PC-3 (cell line): Measurements from ENCODE around the gene BIRC5. TPM values are rescaled to one million over a fixed set of nuclear protein-coding genes. Genes with fewer than 3 reads are reported as not detected.
A peak's percentile ranks its signal among the peaks of the same experiment; 100 is the strongest.

Experiments used
- ATAC-seq: fragments of 200-7000 bp; cut with Tn5 transposase; 2 replicates; pipeline ENCODE4 v1.9.1; 2020; ENCODE audit warnings: mild to moderate bottlenecking, moderate library complexity
- BruUV-seq: library from RNA; stranded (reverse); fragments of 400-500 nt; replicated peaks from 2 replicates; lab custom pipeline; 2021; lab: Mats Ljungman, UMichigan
- CTCF ChIA-PET: fragments of 300-600 bp; sonication (Branson Sonifier 250); formaldehyde crosslinking; loops from one replicate; lab custom pipeline; 2022; ENCODE audit warnings: antibody characterized with exemption; lab: Charles Lee
- POLR2A ChIA-PET: fragments of 300-600 bp; sonication (Branson Sonifier 250); formaldehyde crosslinking; loops from one replicate; lab custom pipeline; 2022; ENCODE audit warnings: antibody characterized with exemption; ENCODE audit not compliant: unreplicated experiment; lab: Charles Lee
- DNase-seq: peaks from one replicate; pipeline ENCODE4 v3.0.0-alpha.2; 2015
- H2AFZ ChIP-seq: fragments of 300-600 bp; sonication (generic); 2 replicates; pipeline ENCODE4 v1.6.0; 2016; ENCODE audit warnings: antibody characterized with exemption, low read length
- H3F3A ChIP-seq: fragments of 300-600 bp; sonication (generic); one replicate; pipeline ENCODE4 v1.6.0; 2017; ENCODE audit warnings: antibody characterized with exemption, low read length, control low read depth, mild to moderate bottlenecking; ENCODE audit not compliant: unreplicated experiment
- H3K27ac ChIP-seq: fragments of 300-600 bp; sonication (generic); 2 replicates; pipeline ENCODE4 v1.5.1; 2016; ENCODE audit warnings: mild to moderate bottlenecking, low read length
- H3K27me3 ChIP-seq: fragments of 300-600 bp; sonication (generic); 2 replicates; pipeline ENCODE4 v1.6.1; 2016; ENCODE audit warnings: low read length, mixed read lengths
- H3K36me3 ChIP-seq: fragments of 300-600 bp; sonication (generic); 2 replicates; pipeline ENCODE4 v1.6.1; 2016; ENCODE audit warnings: low read depth, mixed run types, low read length, mixed read lengths
- H3K4me1 ChIP-seq: fragments of 300-600 bp; sonication (generic); 2 replicates; pipeline ENCODE4 v1.5.1; 2016; ENCODE audit warnings: low read length; ENCODE audit not compliant: insufficient read depth
- H3K4me2 ChIP-seq: fragments of 300-600 bp; sonication (generic); 2 replicates; pipeline ENCODE4 v1.6.0; 2016; ENCODE audit warnings: low read length
- H3K4me3 ChIP-seq: fragments of 300-600 bp; sonication (generic); 2 replicates; pipeline ENCODE4 v1.5.1; 2016; ENCODE audit warnings: mild to moderate bottlenecking, low read length, mixed read lengths
- H3K79me2 ChIP-seq: fragments of 300-600 bp; sonication (generic); 2 replicates; pipeline ENCODE4 v1.6.1; 2017; ENCODE audit warnings: low read length, mixed read lengths
- H3K9ac ChIP-seq: fragments of 300-600 bp; sonication (generic); 2 replicates; pipeline ENCODE4 v1.6.0; 2016; ENCODE audit warnings: mild to moderate bottlenecking, low read length
- H3K9me2 ChIP-seq: fragments of 300-600 bp; sonication (generic); replicated peaks from 2 replicates; pipeline ENCODE4 v1.6.1; 2016; ENCODE audit warnings: mixed run types, low read length, mixed read lengths
- H3K9me3 ChIP-seq: fragments of 300-600 bp; sonication (generic); 2 replicates; pipeline ENCODE4 v1.6.1; 2016; ENCODE audit warnings: low read length, mixed read lengths
- H4K20me1 ChIP-seq: fragments of 300-600 bp; sonication (generic); 2 replicates; pipeline ENCODE4 v1.6.1; 2016; ENCODE audit warnings: low read length, mixed read lengths
- EZH2 ChIP-seq: fragments of 300-600 bp; sonication (generic); IDR thresholded peaks from one replicate; pipeline ENCODE4 v1.6.1; 2017; ENCODE audit warnings: antibody characterized with exemption, mild to moderate bottlenecking, low read length; ENCODE audit not compliant: unreplicated experiment
- EZH2phosphoT487 ChIP-seq: fragments of 300-600 bp; sonication (generic); IDR thresholded peaks from 2 replicates; pipeline ENCODE4 v1.6.1; 2018; ENCODE audit warnings: mild to moderate bottlenecking, antibody characterized with exemption, low read length, borderline replicate concordance
- intact Hi-C: fragments of 100-400 bp; cut with micrococcal nuclease; formaldehyde crosslinking; loops from 2 replicates; pipeline ENCODE4 v1.9.0; 2023
- total RNA-seq: library from RNA; depleted of rRNA; stranded (reverse); fragments of >200 nt; gene quantifications from 2 replicates; pipeline ENCODE4 v1.2.3, GENCODE V29; 2014
- TF ChIP-seq, protein P1 (sequence below): fragments of 300-600 bp; sonication (generic); conservative IDR thresholded peaks from 2 replicates; pipeline ENCODE4 v1.5.1; 2017; ENCODE audit warnings: antibody characterized with exemption, low read depth, mild to moderate bottlenecking, low read length

Gene BIRC5
- total RNA-seq, 1 experiment from 2014 or later: 304 TPM

DNA sequence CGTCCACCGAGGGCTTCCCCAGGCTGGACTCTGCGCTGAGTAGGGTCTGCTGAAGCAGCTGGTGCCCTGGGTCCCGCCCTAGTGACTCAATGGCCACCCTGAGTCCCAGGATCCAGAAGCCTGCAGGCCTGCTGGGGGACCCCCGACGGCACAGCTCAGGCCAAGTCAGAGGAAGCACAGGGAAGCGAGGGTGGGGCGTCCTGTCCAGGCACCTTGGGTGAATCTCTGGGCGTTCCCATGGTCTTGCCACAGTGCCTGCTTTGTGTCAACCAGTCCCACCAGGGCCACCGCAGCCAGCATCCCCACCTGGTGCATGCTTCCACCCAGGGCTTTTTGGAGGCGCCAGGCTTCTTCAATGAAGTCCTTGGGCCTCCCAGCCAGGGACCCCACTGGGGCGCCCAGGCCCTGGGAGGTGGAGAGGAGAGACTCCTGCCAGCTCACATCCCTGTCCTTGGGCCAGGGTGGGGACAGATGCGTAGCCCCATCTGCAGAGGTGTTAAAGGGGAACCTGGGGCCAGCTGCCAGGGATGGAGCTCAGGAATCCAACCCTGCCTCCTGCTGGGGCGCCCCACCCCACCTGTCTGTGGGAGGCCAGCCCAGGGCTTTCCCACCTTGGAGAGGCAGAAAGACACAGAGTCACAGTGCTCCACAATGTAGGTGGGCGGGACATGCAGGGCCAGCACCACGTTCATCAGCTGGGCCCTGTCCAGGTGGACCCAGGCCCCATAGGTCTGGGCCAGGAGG is 35.2 kb downstream of the BIRC5 start:
- CTCF ChIA-PET: interaction anchor here (1.5 to 2.1 kb wide), 2 partner anchors 34 to 63 kb away, joined by 4 to 12 read pairs; partner anchors contain the start of genes AFMID and TK1
- no peaks in the 10 kb centered on the region for H3K9me3 ChIP-seq
- H3K4me1 ChIP-seq: peaks cover 18% of the 10 kb centered on the region
- no peak overlapping the region for H3K4me2 ChIP-seq
- POLR2A ChIA-PET: interaction anchor here (0.6 kb wide), 1 partner anchor 154 kb away, joined by 4 read pairs; no protein-coding TSS in a partner anchor
- no peaks in the 10 kb centered on the region for H3K9me2 ChIP-seq
- H3K9ac ChIP-seq: no peak overlapping the region
- no peaks in the 10 kb centered on the region for H3F3A ChIP-seq
- H3K79me2 ChIP-seq: 0 out of 2 replicates have a peak, but pooled peaks cover 4% of the 10 kb centered on the region
- no peaks in the 10 kb centered on the region for H3K27me3 ChIP-seq
- no peaks in the 10 kb centered on the region for H4K20me1 ChIP-seq
- TF ChIP-seq EZH2phosphoT487 (no peak), EZH2 (no peak)
- TF ChIP-seq, protein P1, sequence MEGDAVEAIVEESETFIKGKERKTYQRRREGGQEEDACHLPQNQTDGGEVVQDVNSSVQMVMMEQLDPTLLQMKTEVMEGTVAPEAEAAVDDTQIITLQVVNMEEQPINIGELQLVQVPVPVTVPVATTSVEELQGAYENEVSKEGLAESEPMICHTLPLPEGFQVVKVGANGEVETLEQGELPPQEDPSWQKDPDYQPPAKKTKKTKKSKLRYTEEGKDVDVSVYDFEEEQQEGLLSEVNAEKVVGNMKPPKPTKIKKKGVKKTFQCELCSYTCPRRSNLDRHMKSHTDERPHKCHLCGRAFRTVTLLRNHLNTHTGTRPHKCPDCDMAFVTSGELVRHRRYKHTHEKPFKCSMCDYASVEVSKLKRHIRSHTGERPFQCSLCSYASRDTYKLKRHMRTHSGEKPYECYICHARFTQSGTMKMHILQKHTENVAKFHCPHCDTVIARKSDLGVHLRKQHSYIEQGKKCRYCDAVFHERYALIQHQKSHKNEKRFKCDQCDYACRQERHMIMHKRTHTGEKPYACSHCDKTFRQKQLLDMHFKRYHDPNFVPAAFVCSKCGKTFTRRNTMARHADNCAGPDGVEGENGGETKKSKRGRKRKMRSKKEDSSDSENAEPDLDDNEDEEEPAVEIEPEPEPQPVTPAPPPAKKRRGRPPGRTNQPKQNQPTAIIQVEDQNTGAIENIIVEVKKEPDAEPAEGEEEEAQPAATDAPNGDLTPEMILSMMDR: no peak
- H3K27ac ChIP-seq: no peak overlapping the region
- H3K4me3 ChIP-seq: no peak overlapping the region
- ATAC-seq (no peak), DNase-seq (no peak)
- H2AFZ ChIP-seq: no peak overlapping the region
- intact Hi-C loops: no loop called here
- no peaks in the 10 kb centered on the region for H3K36me3 ChIP-seq
- no TSS peak for BruUV-seq

DNA sequence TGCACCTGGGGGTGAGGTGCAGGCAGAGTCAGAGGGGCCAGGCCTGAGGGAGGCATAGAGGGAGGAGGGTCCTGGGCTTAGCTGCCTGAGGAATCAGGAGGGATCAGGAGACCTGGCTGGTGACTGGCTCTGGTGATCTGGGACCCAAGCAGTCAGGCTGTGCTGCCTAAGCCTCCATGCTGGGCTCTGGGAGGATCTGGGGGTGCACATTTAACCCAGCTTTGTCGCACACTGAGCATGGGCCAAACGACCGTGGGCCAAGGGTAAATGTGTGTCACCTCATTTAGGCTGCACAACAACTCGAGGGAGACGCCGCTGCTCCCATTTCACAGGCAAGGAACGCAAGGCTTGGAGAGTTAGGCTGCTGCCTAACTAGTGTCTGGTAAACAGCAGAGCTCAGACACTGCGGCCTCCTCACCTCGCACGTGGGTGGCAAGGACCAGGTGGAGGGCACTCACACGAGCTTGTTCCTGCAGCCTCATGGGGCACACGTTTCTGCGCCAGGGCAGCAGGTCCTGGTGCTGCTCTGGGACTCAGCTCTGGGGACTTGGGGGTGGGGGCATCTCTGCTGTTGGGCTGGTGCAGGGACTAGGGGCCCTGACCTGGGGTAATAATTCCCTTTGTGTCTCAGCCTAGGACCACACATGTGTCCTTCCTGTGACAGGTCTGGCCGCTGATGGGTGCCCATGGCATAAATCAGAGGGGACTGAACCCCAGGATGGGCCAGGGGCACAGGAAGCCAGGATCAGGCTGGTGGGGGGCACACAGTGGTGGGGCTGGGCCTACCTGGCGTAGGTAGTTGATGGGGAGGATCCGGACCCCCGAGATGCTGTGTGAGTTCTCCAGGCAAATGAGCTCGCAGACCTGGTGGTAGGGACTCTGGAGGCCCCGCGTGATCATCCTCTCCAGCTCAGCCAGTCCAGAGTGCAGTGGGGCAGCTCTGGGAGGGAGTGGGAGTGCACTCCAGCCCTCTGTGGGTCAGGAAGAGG is 36.1 kb downstream of the BIRC5 start:
- H3K27me3 ChIP-seq: no peaks in the 10 kb centered on the region
- ATAC-seq (no peak), DNase-seq (no peak)
- CTCF ChIA-PET: interaction anchor here (0.6 to 2.1 kb wide), 12 partner anchors 22 to 231 kb away, joined by 3 to 37 read pairs (median 10); partner anchors contain the start of genes AFMID, SOCS3 and TK1
- no peak overlapping the region for H3K27ac ChIP-seq
- peaks cover 18% of the 10 kb centered on the region for H3K4me1 ChIP-seq
- BruUV-seq: no TSS peak
- H3K79me2 ChIP-seq: 0 out of 2 replicates have a peak, but pooled peaks cover 4% of the 10 kb centered on the region
- intact Hi-C loops: loop anchor here (5.0 kb wide), 2 partner anchors 63 to 233 kb away; partner anchors contain the start of genes AFMID and TK1
- H4K20me1 ChIP-seq: no peaks in the 10 kb centered on the region
- H3K9me3 ChIP-seq: no peaks in the 10 kb centered on the region
- POLR2A ChIA-PET: interaction anchor here (0.6 kb wide), 1 partner anchor 155 kb away, joined by 4 read pairs; no protein-coding TSS in a partner anchor
- no peak overlapping the region for H3K4me3 ChIP-seq
- no peaks in the 10 kb centered on the region for H3F3A ChIP-seq
- no peak overlapping the region for H2AFZ ChIP-seq
- peak overlapping the region; percentile 82; the same call in 1 of the 2 replicates for H3K4me2 ChIP-seq
- H3K9me2 ChIP-seq: no peaks in the 10 kb centered on the region
- H3K9ac ChIP-seq: no peak overlapping the region
- H3K36me3 ChIP-seq: no peaks in the 10 kb centered on the region
- TF ChIP-seq, protein P1: no peak
- no peak for TF ChIP-seq EZH2
- no peak for TF ChIP-seq EZH2phosphoT487
